K562 (cell line): ENCODE results near the gene RPL3. TPM values are rescaled to one million over a fixed set of nuclear protein-coding genes. Genes with fewer than 3 reads are reported as not detected.

Experiments
- ARNT ChIP-seq, 2 experiments: fragments of 450-650 bp; IDR thresholded peaks; 2 replicates each; pipeline ENCODE4 v1.6.1; 2016; ENCODE audit warnings: mild to moderate bottlenecking in 1 of 2
- BACH1 ChIP-seq: fragments of 200-800 bp; sonication (Bioruptor generic); IDR thresholded peaks from 2 replicates; pipeline ENCODE4 v1.6.1; 2016; ENCODE audit warnings: missing genetic modification characterization, missing compliant biosample characterization
- BCL6 ChIP-seq: fragments of 250-450 bp; sonication (Bioruptor Pico); IDR thresholded peaks from 2 replicates; pipeline ENCODE4 v1.4.0; 2020
- CBFB ChIP-seq: sonication (generic); formaldehyde crosslinking; IDR thresholded peaks from 2 replicates; pipeline ENCODE4 v1.4.0; 2020; ENCODE audit warnings: mild to moderate bottlenecking, missing genetic modification reagents
- FOXA1 ChIP-seq: fragments of 450-650 bp; IDR thresholded peaks from 2 replicates; pipeline ENCODE4 v1.6.1; 2016; ENCODE audit warnings: mild to moderate bottlenecking, borderline replicate concordance
- FOXJ3 ChIP-seq: sonication (generic); formaldehyde crosslinking; IDR thresholded peaks from 2 replicates; pipeline ENCODE4 v1.4.0; 2020; ENCODE audit warnings: mild to moderate bottlenecking, missing genetic modification reagents
- HBP1 ChIP-seq: fragments of 450-650 bp; formaldehyde crosslinking; IDR thresholded peaks from 2 replicates; pipeline ENCODE4 v1.4.0; 2022; ENCODE audit warnings: missing genetic modification characterization
- KDM1A ChIP-seq, 2 experiments: fragments of 450-650 bp; IDR thresholded peaks; 2 replicates each; pipeline ENCODE4 v1.6.1; 2016; ENCODE audit warnings: mild to moderate bottlenecking in 2 of 2
- MCM7 ChIP-seq, 2 experiments: fragments of 450-650 bp; IDR thresholded peaks; 2 replicates each; pipeline ENCODE4 v1.6.1; 2016 to 2018
- NCOA2 ChIP-seq, 2 experiments: fragments of 450-650 bp; IDR thresholded peaks; 2 replicates each; pipeline ENCODE4 v1.6.1; 2018; ENCODE audit warnings: mild to moderate bottlenecking in 2 of 2, moderate library complexity in 1 of 2; ENCODE audit not compliant: partially characterized antibody in 2 of 2
- NFE2 ChIP-seq: IDR thresholded peaks from 2 replicates; pipeline ENCODE4 v1.6.1; 2014; ENCODE audit warnings: antibody characterized with exemption, low read depth
- PHF20 ChIP-seq: fragments of 450-650 bp; IDR thresholded peaks from 2 replicates; pipeline ENCODE4 v1.6.1; 2018; ENCODE audit not compliant: partially characterized antibody
- RBM14 ChIP-seq: fragments of 200-400 bp; formaldehyde crosslinking; IDR thresholded peaks from 2 replicates; pipeline ENCODE4 v1.6.1; 2018; ENCODE audit warnings: low read depth, mild to moderate bottlenecking, low read length, moderate library complexity, borderline replicate concordance; ENCODE audit not compliant: insufficient read depth
- RERE ChIP-seq: sonication (generic); formaldehyde crosslinking; IDR thresholded peaks from 2 replicates; pipeline ENCODE4 v1.8.0; 2023; ENCODE audit warnings: missing genetic modification reagents, mild to moderate bottlenecking, borderline replicate concordance
- RFX7 ChIP-seq: fragments of 250-450 bp; sonication (Bioruptor Pico); IDR thresholded peaks from 2 replicates; pipeline ENCODE4 v1.5.1; 2021; ENCODE audit warnings: mild to moderate bottlenecking
- SMAD3 ChIP-seq: fragments of 450-650 bp; formaldehyde crosslinking; conservative IDR thresholded peaks from 2 replicates; pipeline ENCODE4 v1.4.0; 2020; ENCODE audit warnings: mild to moderate bottlenecking
- SMARCB1 ChIP-seq: IDR thresholded peaks from 2 replicates; pipeline ENCODE4 v1.6.1; 2011; ENCODE audit warnings: improper control_type of control experiment, low read depth; ENCODE audit not compliant: insufficient read length
- SUPT5H ChIP-seq: fragments of 450-650 bp; IDR thresholded peaks from 2 replicates; pipeline ENCODE4 v1.6.1; 2016
- TCF15 ChIP-seq: fragments of 250-450 bp; sonication (Bioruptor Pico); IDR thresholded peaks from 2 replicates; pipeline ENCODE4 v1.8.0; 2022; ENCODE audit warnings: moderate library complexity, mild to moderate bottlenecking, inconsistent platforms
- TGIF2 ChIP-seq: sonication (generic); formaldehyde crosslinking; IDR thresholded peaks from 2 replicates; pipeline ENCODE4 v1.8.1; 2022; ENCODE audit warnings: mild to moderate bottlenecking, missing genetic modification reagents, moderate library complexity
- THRAP3 ChIP-seq: fragments of 450-650 bp; IDR thresholded peaks from 2 replicates; pipeline ENCODE4 v1.6.1; 2016; ENCODE audit warnings: mild to moderate bottlenecking, inconsistent platforms, borderline replicate concordance
- ZC3H4 ChIP-seq: sonication (generic); formaldehyde crosslinking; IDR thresholded peaks from 2 replicates; pipeline ENCODE4 v1.9.0; 2021; ENCODE audit warnings: missing genetic modification reagents, borderline replicate concordance
- ZNF24 ChIP-seq: fragments of 450-650 bp; IDR thresholded peaks from 2 replicates; pipeline ENCODE4 v1.6.1; 2016
- ZNF445 ChIP-seq: fragments of 250-450 bp; sonication (Bioruptor Pico); IDR thresholded peaks from 2 replicates; pipeline ENCODE4 v1.4.0; 2020; ENCODE audit warnings: low read depth, mild to moderate bottlenecking, moderate library complexity
- polyA plus RNA-seq, 8 experiments: library from polyadenylated mRNA; depleted of rRNA in 4 of 8; stranded (reverse) in 5 of 8; unstranded in 3 of 8; fragments of >200 nt; fragmentation: Nextera tagmentation in 2 of 8; fragmentation: Illumina TruSeq in 1 of 8; extraction: Ambion mirVana in 2 of 8; extraction: Trizol in 1 of 8; gene quantifications; 2 replicates each; pipeline versions ENCODE4 v1.2.1 to v1.2.3, GENCODE V29; 2011 to 2014; ENCODE audit warnings: inconsistent platforms in 1 of 8, missing spikeins in 1 of 8
- total RNA-seq, 7 experiments: library from RNA; depleted of rRNA in 6 of 7; stranded (reverse); fragments of >200 nt in 6 of 7; fragmentation: Illumina TruSeq in 2 of 7; extraction: Trizol in 2 of 7; gene quantifications; 2 replicates each; pipeline versions ENCODE4 v1.2.1 to v1.2.3, GENCODE V29; 2011 to 2021; ENCODE audit warnings: low replicate concordance in 1 of 7

Gene RPL3
- total and polyA plus RNA-seq, 9 of the 15 experiments (the other 6 are each of a cell fraction or from before 2014, with no cell fraction given), result 1,624 to 4,066 (median 2,565) TPM

GRCh38 chr22:39308614-39309363 is 10.6 kb downstream of the RPL3 start (continued):
- TF ChIP-seq RERE (CRISPR knock-in tag) (no peak), ZNF445 (CRISPR knock-in tag) (no peak), FOXJ3 (no peak), PHF20 (no peak), NFE2 (no peak), MCM7 (IDR thresholded peaks at IDR 0.05) (no peak), SMAD3 (no peak), FOXA1 (no peak), BACH1 (tag) (no peak), KDM1A (IDR thresholded peaks at IDR 0.05) (no peak), CBFB (CRISPR knock-in tag) (no peak), TCF15 (CRISPR knock-in tag) (no peak), BCL6 (no peak), ARNT (IDR thresholded peaks at IDR 0.05) (no peak), ZNF24 (no peak), HBP1 (no peak), RFX7 (CRISPR knock-in tag) (no peak), THRAP3 (no peak), SUPT5H (no peak), SMARCB1 (no peak), RBM14 (no peak), TGIF2 (CRISPR knock-in tag) (no peak), ZC3H4 (no peak), NCOA2 (IDR thresholded peaks at IDR 0.05; ENCODE audit: partially characterized antibody in 2 of 2) (no peak)
